Tibial nerve (tissue), 4 donors: ENCODE results near the gene KAZN. TPM values are rescaled to one million over a fixed set of nuclear protein-coding genes. Genes with fewer than 3 reads are reported as not detected.

Experiments used
- DNase-seq, 2 donors: peaks; one replicate each; pipeline ENCODE4 v3.0.0-alpha.2; 2019; ENCODE audit warnings: low spot score in 2 of 2
- H3K27ac ChIP-seq, 4 donors: fragments of 200-600 bp; sonication (generic) in 3 of 4; one replicate each; pipeline ENCODE4 v1.5.1; 2017 to 2019; ENCODE audit warnings: mild to moderate bottlenecking in 1 of 4
- H3K27me3 ChIP-seq, 2 donors: fragments of 200-600 bp; sonication (generic) in 1 of 2; one replicate each; pipeline versions ENCODE4 v1.5.1 to v1.6.0; 2017 to 2019
- H3K36me3 ChIP-seq, 3 donors: fragments of 200-600 bp; sonication (generic); one replicate each; pipeline ENCODE4 v1.5.1; 2018 to 2019
- H3K4me1 ChIP-seq, 4 donors: fragments of 200-600 bp; sonication (generic) in 3 of 4; one replicate each; pipeline ENCODE4 v1.5.1; 2017 to 2019
- H3K4me3 ChIP-seq, 4 donors: fragments of 200-600 bp; sonication (generic) in 3 of 4; one replicate each; pipeline ENCODE4 v1.5.1; 2017 to 2019; ENCODE audit warnings: mild to moderate bottlenecking in 1 of 4, moderate library complexity in 1 of 4
- H3K9me3 ChIP-seq, 4 donors: fragments of 200-600 bp; sonication (generic) in 3 of 4; one replicate each; pipeline ENCODE4 v1.5.1; 2017 to 2019
- EP300 ChIP-seq, 2 donors: sonication (generic); formaldehyde crosslinking; IDR thresholded peaks; one replicate each; pipeline ENCODE4 v1.6.1; 2017; ENCODE audit warnings: antibody characterized with exemption in 2 of 2, mild to moderate bottlenecking in 1 of 2
- POLR2A ChIP-seq, 2 donors: fragments of 450-650 bp; IDR thresholded peaks; one replicate each; pipeline ENCODE4 v1.6.1; 2017; ENCODE audit warnings: antibody characterized with exemption in 2 of 2, mild to moderate bottlenecking in 2 of 2, moderate library complexity in 2 of 2
- WGBS, 2 donors: methylation state at CpG; one replicate each; pipeline ENCODE4 v1.1.5; 2018; 5-methylcytosine and 5-hydroxymethylcytosine counted together
- total RNA-seq, 4 donors: library from RNA; depleted of rRNA; stranded (reverse); fragments of >200 nt; gene quantifications; one replicate each; pipeline ENCODE4 v1.1.0, GENCODE V29; 2016
- TF ChIP-seq, protein P1 (sequence below), 5 experiments: fragments of 200-600 bp in 3 of 5; fragments of 450-650 bp in 2 of 5; sonication (generic) in 3 of 5; IDR thresholded peaks; one replicate each; pipeline ENCODE4 v1.5.1; 2016 to 2019; ENCODE audit warnings: antibody characterized with exemption in 5 of 5, mild to moderate bottlenecking in 3 of 5, moderate library complexity in 2 of 5

Gene KAZN
- total RNA-seq, 4 donors from 2014 or later = 16.0 to 29.2 (median 22.2) TPM

DNA sequence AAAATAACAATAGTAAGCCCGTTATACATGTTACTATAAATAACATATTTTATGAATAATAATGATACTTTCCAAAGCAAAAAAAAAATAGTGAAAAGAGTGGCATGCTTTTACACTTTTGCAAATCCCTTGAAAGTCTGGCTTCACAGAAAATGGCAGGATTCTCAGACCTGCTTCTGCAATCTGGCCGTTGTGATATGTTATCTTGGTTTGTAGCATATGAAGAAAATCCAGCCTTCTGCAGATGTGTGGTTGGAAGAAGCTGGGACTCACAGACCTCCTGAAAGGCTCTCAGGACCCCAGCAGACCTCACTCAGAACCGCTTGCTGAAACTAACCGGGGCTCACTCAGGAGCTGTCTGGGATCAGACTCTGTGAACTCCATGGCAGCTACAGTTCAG is 299.1 kb downstream of the KAZN start:
- Histone ChIP-seq H3K4me1 (peaks cover 0 to 10% (median 0%) of the 10 kb centered on the region in 4 donors), H3K27ac (no peak overlapping the region), H3K4me3 (no peak overlapping the region), H3K27me3 (no peaks in the 10 kb centered on the region), H3K9me3 (peaks cover 0 to 3% (median 0%) of the 10 kb centered on the region in 4 donors), H3K36me3 (no peaks in the 10 kb centered on the region)
- TF ChIP-seq, protein P1, sequence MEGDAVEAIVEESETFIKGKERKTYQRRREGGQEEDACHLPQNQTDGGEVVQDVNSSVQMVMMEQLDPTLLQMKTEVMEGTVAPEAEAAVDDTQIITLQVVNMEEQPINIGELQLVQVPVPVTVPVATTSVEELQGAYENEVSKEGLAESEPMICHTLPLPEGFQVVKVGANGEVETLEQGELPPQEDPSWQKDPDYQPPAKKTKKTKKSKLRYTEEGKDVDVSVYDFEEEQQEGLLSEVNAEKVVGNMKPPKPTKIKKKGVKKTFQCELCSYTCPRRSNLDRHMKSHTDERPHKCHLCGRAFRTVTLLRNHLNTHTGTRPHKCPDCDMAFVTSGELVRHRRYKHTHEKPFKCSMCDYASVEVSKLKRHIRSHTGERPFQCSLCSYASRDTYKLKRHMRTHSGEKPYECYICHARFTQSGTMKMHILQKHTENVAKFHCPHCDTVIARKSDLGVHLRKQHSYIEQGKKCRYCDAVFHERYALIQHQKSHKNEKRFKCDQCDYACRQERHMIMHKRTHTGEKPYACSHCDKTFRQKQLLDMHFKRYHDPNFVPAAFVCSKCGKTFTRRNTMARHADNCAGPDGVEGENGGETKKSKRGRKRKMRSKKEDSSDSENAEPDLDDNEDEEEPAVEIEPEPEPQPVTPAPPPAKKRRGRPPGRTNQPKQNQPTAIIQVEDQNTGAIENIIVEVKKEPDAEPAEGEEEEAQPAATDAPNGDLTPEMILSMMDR (IDR thresholded peaks at IDR 0.05) = no peak
- TF ChIP-seq POLR2A (IDR thresholded peaks at IDR 0.05) = no peak
- TF ChIP-seq EP300 (IDR thresholded peaks at IDR 0.05) = no peak
- WGBS, 2 donors = 73 to 81% methylated on average over 4 of the region's 4 CpGs
- no peak for DNase-seq

DNA sequence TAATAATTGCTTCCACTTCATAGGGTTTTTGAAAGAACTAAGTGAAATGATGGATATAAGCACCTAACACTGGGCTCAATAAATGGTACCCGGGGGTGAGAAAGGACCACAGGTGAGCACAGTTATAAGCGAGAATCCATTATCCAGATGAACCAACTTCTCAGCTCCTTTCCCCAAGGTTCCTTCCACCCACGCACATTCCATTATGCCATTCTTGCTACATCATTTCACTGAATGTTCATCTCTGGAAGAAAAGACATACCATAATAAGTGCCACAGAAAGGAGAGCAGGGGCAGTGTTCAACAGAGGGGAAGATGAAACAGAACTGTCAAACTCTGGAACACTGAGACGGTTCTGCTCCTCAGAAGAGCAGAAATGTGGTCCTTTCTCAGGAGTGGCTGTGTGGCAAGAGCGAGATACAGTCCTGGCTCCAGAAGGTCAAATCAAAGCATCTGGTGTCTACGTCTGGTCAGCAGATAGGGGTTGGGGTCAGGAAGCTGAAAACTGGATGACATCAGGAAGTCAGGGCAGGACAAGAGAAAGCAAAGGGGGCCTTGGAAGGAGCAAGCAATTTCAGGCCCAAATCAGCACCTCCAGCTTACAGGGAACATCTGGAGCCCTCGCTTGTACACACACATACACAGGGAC is 299.6 kb downstream of the KAZN start:
- Histone ChIP-seq H3K36me3 (no peaks in the 10 kb centered on the region), H3K27me3 (no peaks in the 10 kb centered on the region), H3K9me3 (peaks cover 0 to 3% (median 0%) of the 10 kb centered on the region in 4 donors), H3K4me1 (peaks cover 0 to 10% (median 0%) of the 10 kb centered on the region in 4 donors), H3K4me3 (no peak overlapping the region), H3K27ac (no peak overlapping the region)
- 74 to 85% methylated on average over 7 of the region's 7 CpGs for WGBS, 2 donors
- TF ChIP-seq, protein P1 (IDR thresholded peaks at IDR 0.05) = no peak
- no peak for TF ChIP-seq EP300 (IDR thresholded peaks at IDR 0.05)
- no peak for TF ChIP-seq POLR2A (IDR thresholded peaks at IDR 0.05)
- DNase-seq = no peak

DNA sequence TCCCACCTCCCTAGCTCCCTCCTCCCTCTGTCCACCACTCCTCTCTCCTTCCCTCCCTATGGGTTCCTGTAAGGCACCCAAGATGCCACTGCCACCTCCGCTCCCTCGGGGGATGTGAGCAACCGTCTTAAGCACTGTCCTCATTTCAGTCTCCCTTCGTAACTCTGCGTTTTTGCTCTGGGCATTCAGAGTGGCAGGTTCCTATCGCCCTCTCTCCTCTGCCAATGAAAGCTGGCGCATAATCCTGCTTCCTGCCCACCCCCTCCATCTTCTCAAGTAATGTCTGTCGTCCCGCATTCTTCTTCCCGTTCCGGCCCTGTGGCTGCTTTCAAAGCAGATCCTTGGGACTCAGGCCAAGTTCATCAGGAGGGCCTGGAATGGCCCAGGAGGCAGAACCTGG is 301.2 kb downstream of the KAZN start:
- 69 to 73% methylated on average over 11 of the region's 11 CpGs for WGBS, 2 donors
- Histone ChIP-seq H3K27me3 (no peaks in the 10 kb centered on the region), H3K9me3 (peaks cover 0 to 3% (median 0%) of the 10 kb centered on the region in 4 donors), H3K36me3 (no peaks in the 10 kb centered on the region), H3K4me1 (peaks cover 0 to 7% (median 0%) of the 10 kb centered on the region in 4 donors), H3K27ac (no peak overlapping the region), H3K4me3 (no peak overlapping the region)
- DNase-seq = no peak
- TF ChIP-seq, protein P1 (IDR thresholded peaks at IDR 0.05) = no peak
- TF ChIP-seq EP300 (IDR thresholded peaks at IDR 0.05) (no peak), POLR2A (IDR thresholded peaks at IDR 0.05) (no peak)

DNA sequence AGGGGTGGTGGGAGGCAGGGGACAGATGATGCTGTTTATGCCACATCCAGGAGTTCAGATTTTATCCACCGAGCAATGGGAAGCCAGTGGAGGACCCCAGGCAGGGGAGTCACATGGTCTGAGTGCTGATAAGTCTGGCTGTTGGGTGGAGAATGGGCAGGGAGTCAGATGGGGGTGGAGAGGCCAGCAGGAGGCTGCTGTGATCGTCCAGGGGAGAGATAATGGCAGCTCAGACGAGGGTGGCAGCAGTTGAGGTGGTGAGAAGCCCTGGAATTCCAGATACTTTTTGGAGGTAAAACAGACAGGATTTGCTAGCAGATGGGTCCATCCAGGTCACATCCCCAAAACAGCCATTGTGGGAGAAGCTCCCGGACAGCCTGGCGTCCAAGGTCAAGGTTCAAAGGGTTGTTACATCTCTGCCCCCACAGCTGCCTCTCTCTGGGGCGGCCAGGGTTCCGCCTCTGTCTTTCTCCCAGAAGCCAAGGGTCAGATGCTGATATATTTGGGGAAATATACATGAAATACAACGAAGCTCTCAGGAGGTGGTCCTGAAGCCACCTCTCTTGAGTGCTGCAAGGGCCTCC is 303.0 kb downstream of the KAZN start:
- no peaks in the 10 kb centered on the region for H3K36me3 ChIP-seq
- 48 to 54% methylated on average over 8 of the region's 8 CpGs for WGBS, 2 donors
- H3K27me3 ChIP-seq = no peaks in the 10 kb centered on the region
- no peak for DNase-seq
- H3K4me3 ChIP-seq = no peak overlapping the region
- no peak for TF ChIP-seq EP300 (IDR thresholded peaks at IDR 0.05)
- no peak for TF ChIP-seq POLR2A (IDR thresholded peaks at IDR 0.05)
- TF ChIP-seq, protein P1 (IDR thresholded peaks at IDR 0.05) = no peak
- H3K4me1 ChIP-seq = no peaks in the 10 kb centered on the region
- no peak overlapping the region for H3K27ac ChIP-seq
- H3K9me3 ChIP-seq = peaks cover 0 to 1% (median 0%) of the 10 kb centered on the region in 4 donors

DNA sequence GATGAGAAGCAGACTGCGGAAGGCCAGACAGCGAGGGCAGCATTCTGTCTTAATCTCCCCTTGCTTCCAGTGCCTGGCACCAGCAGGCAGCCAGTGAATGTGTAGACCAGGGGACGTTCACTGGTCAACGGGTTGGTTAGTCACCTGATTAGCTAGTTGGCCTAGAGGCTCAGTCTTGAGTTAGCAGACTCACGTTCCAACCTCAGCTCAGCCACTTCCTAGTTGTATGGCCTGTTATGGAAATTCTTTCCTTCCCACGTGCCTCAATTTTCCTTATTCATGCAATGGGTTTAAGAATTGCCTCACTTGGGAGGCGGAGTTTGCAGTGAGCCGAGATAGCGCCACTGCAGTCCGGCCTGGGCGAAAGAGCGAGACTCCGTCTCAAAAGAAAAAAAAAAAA is 305.4 kb downstream of the KAZN start:
- Histone ChIP-seq H3K27me3 (no peaks in the 10 kb centered on the region), H3K4me1 (no peaks in the 10 kb centered on the region), H3K36me3 (no peaks in the 10 kb centered on the region), H3K27ac (no peak overlapping the region), H3K9me3 (no peaks in the 10 kb centered on the region), H3K4me3 (no peak overlapping the region)
- WGBS, 2 donors = 92 to 95% methylated on average over 13 of the region's 13 CpGs
- no peak for DNase-seq
- TF ChIP-seq, protein P1 (IDR thresholded peaks at IDR 0.05) = no peak
- no peak for TF ChIP-seq EP300 (IDR thresholded peaks at IDR 0.05)
- TF ChIP-seq POLR2A (IDR thresholded peaks at IDR 0.05) = no peak
